Measurements from ENCODE around the gene PIP5K1B.

DNA sequence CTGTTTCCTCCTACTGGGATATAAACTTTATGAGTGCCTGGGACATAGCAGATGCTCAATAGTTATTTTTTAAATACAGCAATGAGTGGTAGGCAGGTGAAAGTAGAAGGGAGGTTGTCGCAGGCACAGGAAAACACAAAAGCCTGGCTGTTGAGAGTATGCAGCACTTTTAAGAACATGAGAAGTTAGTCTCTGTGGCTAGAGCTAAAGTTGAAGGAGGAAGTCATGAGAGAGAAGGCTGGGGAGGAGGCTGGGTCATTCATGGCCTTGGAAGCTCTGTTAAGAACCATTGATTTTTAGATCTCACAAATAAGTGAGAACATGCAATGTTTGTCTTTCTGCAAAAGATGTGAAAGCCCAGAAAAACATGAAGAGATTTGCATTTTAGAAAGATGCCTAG lies 182.2 kb downstream of the PIP5K1B start:
- TF ChIP-seq, protein P1, sequence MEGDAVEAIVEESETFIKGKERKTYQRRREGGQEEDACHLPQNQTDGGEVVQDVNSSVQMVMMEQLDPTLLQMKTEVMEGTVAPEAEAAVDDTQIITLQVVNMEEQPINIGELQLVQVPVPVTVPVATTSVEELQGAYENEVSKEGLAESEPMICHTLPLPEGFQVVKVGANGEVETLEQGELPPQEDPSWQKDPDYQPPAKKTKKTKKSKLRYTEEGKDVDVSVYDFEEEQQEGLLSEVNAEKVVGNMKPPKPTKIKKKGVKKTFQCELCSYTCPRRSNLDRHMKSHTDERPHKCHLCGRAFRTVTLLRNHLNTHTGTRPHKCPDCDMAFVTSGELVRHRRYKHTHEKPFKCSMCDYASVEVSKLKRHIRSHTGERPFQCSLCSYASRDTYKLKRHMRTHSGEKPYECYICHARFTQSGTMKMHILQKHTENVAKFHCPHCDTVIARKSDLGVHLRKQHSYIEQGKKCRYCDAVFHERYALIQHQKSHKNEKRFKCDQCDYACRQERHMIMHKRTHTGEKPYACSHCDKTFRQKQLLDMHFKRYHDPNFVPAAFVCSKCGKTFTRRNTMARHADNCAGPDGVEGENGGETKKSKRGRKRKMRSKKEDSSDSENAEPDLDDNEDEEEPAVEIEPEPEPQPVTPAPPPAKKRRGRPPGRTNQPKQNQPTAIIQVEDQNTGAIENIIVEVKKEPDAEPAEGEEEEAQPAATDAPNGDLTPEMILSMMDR (conservative IDR thresholded peaks at IDR 0.05 in 1 of 2, IDR thresholded peaks at IDR 0.05 in 1 of 2; ENCODE audit: low read depth in 1 of 2, low read length in 2 of 2): no peak
- no peak for TF ChIP-seq EZH2 (IDR thresholded peaks at IDR 0.05; ENCODE audit: low read length, missing control alignments)

All from fibroblast of lung (primary cell).